NCI-H1930 (cell line): ENCODE results near the gene PARD3B.
A peak's percentile ranks its signal among the peaks of the same experiment; 100 is the strongest.

Experiments used
- DNase-seq, 2 experiments: peaks; one replicate each; lab custom pipeline; 2025; lab: John Stamatoyannopoulos, UW

Gene PARD3B

GRCh38 chr2:204544961-204545860 is at the start of gene PARD3B:
PARD3B (plus strand) TSS chr2:204545475; CDS start chr2:204546000, 525 bp downstream.
- peak in 1 of 2 experiments; percentile 45 for DNase-seq

GRCh38 chr2:204496779-204497178 is 48.5 kb upstream of the PARD3B start:
- DNase-seq: no peak

DNA sequence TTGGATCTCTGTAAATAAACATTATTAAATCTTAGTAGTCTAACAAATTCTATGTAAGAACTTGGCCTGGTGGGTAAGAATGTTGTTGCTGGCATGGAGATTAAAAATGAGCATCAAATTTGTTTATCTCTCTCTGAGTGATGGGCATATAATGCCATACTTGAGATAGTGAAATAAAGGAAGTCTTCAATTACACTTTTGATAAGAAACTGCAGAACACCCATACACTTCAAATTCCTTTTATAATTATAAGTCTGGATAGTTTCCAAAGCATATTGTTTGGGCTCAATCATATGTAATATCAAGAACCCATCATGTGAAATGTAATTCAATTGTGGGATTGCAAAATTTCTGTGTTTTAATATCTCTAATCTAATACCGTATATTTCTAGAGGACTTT is 47.4 kb upstream of the PARD3B start:
- no peak for DNase-seq

DNA sequence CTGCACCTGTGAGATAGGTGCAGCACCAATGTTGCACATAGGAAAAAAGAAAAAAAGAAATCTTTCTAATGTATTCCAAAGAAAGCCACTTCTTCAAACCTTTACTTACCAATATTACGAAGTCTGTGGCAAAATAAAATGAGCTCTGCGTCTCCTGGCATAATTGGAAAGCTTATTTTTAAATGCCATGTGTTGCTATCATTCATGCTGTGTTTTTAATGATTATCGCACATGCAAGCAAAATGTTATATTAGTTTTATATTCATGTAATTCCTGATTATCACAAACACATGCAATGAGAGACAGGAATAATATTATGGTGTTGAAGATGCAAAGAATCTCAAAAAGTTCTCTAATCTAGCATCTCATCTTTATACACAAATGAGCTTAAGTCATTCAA is 47.0 kb upstream of the PARD3B start:
- no peak for DNase-seq

GRCh38 chr2:204503869-204504268 is 41.4 kb upstream of the PARD3B start:
- DNase-seq: no peak

DNA sequence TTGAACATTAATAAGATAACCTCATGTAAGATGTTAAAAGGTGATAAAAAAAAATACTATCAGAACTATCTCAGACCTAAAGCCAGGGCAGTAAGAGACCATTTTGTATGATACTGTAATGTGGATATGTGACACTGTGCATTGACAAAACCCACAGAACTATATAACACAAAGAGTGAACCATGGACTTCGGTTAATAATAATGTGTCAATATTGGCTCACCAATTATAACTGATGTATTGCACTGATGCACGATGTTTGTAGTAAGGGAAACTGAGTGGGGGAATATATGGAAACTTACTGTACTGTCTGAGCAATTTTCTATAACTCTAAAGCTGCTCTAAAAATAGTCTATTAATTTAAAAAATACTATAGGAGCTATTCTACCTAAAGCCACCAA is 40.7 kb upstream of the PARD3B start:
- DNase-seq: no peak

DNA sequence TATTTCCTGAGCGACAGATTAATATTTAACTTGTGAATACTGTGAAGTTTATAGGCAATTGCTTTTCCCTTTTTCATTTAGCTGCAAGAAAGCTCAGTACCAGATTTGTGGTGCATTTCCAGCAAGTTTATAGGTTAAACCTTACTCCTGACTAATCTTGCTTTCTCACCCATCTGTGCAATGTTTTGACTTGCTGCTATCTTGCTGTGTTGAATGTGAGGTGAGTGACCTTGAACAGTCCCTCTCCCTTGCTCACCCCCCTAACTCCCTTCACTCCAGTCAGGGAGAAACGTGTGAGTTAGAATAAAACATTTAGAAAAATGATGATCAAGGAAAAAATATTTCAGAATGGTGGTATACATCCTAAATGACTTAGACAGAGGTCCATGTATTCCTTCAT is 39.8 kb upstream of the PARD3B start:
- DNase-seq: no peak

DNA sequence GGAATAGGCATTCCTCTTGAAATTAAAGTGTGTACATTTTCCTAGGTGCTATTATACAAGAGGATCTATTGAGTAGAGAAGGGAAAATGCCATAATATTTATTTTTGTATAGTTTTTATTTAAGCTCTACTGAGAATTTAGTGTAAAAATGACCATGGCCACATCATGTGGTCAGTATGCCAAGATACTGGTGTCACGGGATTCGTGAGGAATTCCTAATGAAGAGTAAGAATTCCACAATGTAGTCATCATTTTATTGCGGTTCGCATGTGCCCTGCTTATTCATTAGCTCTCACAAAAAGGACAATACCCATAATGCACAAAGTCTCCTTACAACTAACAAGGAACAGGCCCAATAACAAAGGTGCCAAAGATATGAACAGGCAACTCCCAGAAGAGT is 39.3 kb upstream of the PARD3B start:
- DNase-seq: no peak

- DNase-seq: no peak
Observed at GRCh38 chr2:204507636-204508035, 37.6 kb upstream of the PARD3B start.

DNA sequence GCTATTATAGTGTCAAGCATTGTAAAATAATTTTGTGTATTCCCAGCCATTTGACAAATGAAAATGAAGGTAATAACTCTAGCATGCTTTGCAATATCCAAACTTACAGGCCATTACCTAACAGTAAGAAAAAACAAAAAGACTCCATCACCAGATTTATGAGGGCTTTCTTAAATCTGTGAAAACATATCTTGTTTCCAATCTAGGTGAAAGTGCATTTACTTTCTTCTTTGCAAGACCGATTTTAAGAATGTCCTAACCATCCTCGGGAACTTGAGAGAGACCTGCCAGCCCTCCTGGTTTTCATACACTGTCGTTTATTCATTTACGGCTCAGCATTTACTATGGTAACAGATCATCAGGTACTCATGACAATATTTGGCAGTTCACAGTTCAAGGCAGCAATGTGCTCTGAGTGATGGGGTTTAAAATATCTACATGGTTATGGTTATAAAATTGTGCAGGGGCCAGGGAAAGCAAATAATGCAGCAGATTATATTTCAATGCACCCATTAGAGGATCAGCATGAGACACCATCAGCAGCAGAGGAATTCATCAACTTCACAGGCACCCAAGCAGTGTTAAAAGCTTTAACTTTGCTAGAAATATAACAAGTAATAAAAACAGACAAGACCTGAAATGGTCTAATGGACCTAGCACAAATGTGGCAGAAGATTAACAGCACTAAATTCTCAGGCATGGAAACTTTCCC is 34.4 kb upstream of the PARD3B start:
- DNase-seq: no peak

DNA sequence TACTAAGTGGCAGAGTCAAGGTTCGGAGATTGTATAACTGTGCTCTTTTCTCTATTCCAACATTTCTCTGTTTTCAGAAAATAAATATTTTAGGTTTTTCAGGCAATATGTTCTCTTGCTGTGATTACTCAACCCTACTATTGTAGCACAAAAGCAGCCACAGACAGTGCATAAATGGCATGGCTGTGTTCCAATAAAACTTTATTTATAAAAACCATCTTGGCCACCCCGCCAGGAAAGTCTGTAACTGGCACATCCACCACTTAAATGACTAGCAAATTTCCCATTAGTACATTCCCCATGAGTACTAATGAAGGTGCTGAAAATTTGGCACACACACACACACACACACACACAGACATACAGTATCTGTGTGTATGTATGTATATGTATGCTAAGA is 30.8 kb upstream of the PARD3B start:
- no peak for DNase-seq

DNA sequence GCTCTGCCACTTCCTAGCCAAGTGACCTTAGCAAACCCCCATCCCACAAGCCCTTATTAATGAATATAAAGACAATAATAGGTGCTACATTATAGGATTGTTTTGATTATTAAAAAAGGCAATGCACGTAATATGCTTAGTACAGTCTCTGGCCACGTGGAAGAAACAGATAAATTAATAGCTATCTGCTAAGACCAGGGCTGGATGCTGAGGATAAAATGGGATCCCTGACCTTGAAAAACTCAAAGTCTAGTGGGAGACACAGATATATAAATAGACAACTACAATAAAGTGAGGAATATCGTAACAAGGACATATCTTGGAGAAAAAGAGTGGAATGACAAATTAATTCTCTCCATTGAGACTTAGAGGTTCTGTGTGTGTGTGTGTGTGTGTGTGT is 29.9 kb upstream of the PARD3B start:
- DNase-seq: no peak

DNA sequence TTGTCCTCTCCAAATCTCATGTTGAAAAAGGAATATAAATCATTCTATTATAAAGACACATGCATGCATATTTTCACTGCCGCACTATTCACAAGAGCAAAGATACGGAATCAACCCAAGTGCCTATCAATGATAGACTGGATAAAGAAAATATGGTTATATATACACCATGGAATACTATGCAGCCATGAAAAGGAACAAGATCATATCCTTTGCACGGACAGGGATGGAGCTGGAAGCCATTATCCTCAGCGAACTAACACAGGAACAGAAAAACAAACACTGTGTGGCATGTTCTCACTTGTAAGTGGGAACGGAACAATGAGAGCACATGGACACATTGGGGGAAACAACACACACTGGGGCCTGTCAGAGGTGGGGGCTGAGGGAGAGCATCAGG is 28.1 kb upstream of the PARD3B start:
- DNase-seq: no peak

DNA sequence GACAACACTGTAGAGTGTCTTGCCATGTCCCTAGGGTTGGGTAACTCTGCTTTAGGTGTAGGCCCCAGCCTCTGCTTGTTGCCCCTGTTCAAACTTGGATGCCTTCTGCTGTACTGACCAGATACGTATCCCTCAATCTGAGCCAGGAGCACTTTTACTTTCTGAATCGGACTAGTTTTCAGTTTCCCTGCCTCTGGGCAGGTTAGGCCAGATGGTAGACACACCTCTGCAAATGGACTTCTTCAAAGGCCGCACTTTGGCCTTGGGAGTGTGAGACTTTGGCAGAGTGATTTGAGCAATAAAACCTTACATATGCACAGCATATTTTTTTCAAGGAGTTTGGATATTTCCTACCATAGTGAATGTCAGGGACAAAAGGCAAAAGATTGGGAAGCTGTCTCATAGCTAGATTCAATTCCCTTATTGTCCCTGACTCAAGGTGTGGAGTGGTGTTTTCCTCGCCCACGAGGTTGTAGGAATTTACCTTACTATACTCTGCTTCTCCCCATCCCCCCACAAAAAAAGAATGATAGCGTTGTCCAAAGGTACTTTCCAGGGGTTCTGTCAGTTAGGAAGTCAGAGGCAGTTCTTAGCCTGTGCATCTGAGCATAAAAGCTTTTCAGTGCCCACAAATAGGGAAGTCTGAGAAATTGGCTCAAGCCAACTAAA is 15.3 kb upstream of the PARD3B start:
- no peak for DNase-seq

GRCh38 chr2:204530464-204530805 is 14.8 kb upstream of the PARD3B start:
- no peak for DNase-seq

DNA sequence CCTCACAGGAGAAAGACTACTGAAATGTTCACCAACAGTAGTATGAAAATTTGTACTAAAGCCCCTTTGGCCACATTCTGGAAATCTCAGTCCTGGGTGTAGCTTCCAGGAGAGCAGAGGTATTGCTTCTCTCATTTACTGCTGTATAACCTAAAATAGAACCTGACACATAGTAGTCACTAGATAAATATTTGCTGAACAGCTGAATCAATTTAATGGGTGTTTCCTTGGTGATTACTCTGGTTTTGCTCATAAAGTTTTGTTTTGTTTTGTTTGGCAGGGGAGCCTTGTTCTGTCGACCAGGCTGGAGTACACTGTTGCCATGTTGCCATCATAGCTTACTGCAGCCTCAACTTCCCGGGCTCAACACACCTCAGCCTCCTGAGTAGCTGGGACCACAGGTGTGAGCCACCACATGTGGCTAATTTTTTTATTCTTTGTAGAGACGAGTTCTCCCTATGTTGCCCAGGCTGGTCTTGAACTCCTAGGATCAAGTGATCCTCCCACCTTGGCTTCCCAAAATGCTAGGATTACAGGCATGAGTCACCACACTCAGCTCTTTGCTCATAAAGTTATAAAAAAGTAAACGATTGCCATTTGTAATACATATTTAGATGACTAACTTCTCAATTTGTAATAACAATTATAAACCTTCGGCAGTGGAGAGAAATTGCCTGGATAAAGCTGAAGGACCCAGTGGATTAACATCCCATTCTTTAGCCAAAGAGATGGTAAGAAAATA is 11.5 kb upstream of the PARD3B start:
- DNase-seq: no peak

- DNase-seq: no peak
Observed at GRCh38 chr2:204535356-204535755, 9.9 kb upstream of the PARD3B start.

DNA sequence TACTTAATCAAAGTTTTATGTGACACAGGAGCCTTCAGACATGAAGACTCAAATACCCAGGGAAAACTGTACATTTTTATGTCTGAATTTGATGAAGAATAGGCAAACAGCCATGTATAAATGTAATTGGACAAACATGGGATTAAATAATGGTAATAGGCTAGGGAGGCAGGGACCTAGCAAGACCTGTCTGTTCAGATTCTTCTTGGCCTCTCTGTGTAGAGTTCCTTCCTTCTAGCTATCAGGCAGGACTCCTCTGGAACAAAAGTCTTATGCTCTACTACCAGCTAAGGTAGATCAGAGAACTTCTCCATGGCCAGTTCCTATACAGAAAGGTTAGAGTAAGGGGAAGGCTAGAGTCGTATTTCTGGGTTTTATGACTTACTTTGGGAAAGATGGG is 9.5 kb upstream of the PARD3B start:
- no peak for DNase-seq

DNA sequence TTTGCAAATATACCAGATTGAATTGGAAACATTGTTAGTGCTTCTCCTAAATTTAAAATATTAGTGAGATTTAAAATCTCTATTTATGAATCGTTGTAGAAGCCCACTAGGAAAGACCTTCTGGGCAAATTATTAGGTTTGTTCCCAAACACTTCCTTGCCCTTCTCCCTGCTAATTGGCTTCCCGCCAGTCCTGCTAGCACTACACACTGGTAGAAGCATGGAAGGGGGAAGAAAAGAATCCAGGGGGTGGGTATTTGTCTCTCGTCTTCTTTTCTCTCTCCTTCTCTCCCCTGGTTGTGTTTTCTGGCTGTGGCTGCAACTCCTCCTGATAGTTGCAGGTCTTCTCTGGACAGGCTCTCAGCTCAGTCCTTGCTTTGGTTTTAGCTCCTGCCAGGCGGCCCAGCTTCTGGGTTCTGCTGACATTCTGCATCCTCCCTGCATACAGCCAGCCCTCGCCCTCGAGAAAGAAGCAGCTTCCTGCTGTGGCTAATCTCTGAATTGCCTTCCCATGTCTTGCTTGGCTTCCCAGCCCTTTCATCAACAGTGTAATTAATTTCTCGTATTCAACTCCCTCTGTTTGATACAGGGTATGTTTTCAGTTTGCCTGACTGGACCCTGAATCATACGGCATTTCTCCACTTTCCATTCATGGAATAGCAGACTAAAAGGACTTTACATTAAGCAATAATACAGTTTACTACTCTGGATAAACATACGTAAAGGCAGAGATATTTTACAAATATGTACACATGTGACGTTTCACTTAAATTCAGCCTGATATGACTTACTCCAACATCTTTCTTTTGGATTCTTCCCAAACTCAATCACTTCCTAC is 6.9 kb upstream of the PARD3B start:
- no peak for DNase-seq

DNA sequence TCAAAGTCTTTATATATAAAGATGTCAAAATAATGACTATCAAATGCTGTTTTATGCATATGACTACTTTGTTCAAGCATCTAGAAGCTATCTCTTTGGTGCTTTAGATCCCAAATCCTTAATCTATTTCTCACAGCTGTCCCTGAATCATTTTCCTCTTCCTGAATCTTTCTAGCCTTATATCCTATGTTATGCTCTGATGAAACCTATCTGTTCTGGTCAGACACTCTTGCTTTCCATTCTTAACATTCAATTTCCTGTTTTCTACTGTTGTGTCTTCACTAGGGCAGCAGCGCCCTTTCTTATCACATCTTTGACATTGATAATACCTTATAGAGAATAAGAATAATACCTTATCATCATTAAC is 6.3 kb upstream of the PARD3B start:
- no peak for DNase-seq

DNA sequence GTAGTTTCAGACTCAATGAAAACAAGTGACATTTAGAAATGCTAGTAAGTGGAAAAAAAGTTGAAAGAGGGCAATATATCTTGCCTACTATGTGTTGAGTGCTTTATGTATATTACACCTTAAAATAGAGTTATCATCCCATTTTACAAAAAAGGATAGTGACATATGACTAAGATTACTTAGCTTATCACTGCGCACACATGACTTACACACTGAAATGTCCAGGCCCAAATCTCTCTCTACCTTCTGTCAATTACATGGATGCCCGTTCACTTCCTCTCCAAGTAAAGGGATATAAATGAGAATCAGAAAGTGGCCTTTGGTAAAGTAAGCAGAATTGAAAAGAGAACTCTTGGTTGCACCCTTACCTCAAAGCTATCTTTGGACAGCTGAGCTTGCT is 3.6 kb upstream of the PARD3B start:
- DNase-seq: no peak
